Muscle layer of colon (tissue), 2 donors: ENCODE data around the gene COG4.

Experiments used
- H3K27ac ChIP-seq: one replicate; pipeline ENCODE4 v1.7.0; 2013; ENCODE audit warnings: low read depth, mild to moderate bottlenecking, low read length, moderate library complexity
- H3K27me3 ChIP-seq, 2 donors: one replicate each; pipeline ENCODE4 v1.7.0; 2013; ENCODE audit warnings: low read length in 2 of 2, mild to moderate bottlenecking in 2 of 2; ENCODE audit not compliant: insufficient read depth in 2 of 2, control insufficient read depth in 1 of 2
- H3K36me3 ChIP-seq: one replicate; pipeline ENCODE4 v1.7.0; 2013; ENCODE audit warnings: mild to moderate bottlenecking, low read length; ENCODE audit not compliant: insufficient read depth
- H3K4me1 ChIP-seq: one replicate; pipeline ENCODE4 v1.7.0; 2013; ENCODE audit warnings: mild to moderate bottlenecking, low read length; ENCODE audit not compliant: insufficient read depth
- H3K4me3 ChIP-seq, 2 donors: one replicate each; pipeline ENCODE4 v1.7.0; 2013; ENCODE audit warnings: low read length in 2 of 2, low read depth in 1 of 2, mild to moderate bottlenecking in 1 of 2, moderate library complexity in 1 of 2
- H3K9ac ChIP-seq: one replicate; pipeline ENCODE4 v1.7.0; 2013; ENCODE audit warnings: low read length
- H3K9me3 ChIP-seq: one replicate; pipeline ENCODE4 v1.7.0; 2013; ENCODE audit warnings: mild to moderate bottlenecking, low read length
- donor health status: abdominal sarcoma.
- donor health status: Adenocarcinoma of cecum.

Gene COG4

GRCh38 chr16:70475054-70475871, 48.1 kb downstream of the COG4 start:
- peaks cover 38% of the 10 kb centered on the region for H3K36me3 ChIP-seq

GRCh38 chr16:70474320-70475053, 48.9 kb downstream of the COG4 start:
- H3K4me3 ChIP-seq = no peak overlapping the region
- peaks cover 30% of the 10 kb centered on the region for H3K36me3 ChIP-seq
- no peaks in the 10 kb centered on the region for H3K9me3 ChIP-seq
- H3K9ac ChIP-seq = no peak overlapping the region
- H3K4me1 ChIP-seq = no peaks in the 10 kb centered on the region
- no peak overlapping the region for H3K27ac ChIP-seq
- no peaks in the 10 kb centered on the region for H3K27me3 ChIP-seq

More at GRCh38 chr16:70475054-70475871, 48.1 kb downstream of the COG4 start:
- Histone ChIP-seq H3K4me1 (no peaks in the 10 kb centered on the region), H3K27ac (no peak overlapping the region), H3K4me3 (no peak overlapping the region), H3K9ac (no peak overlapping the region), H3K9me3 (no peaks in the 10 kb centered on the region), H3K27me3 (no peaks in the 10 kb centered on the region)

- Histone ChIP-seq H3K4me3 (no peak overlapping the region), H3K9me3 (no peaks in the 10 kb centered on the region), H3K36me3 (peaks cover 22% of the 10 kb centered on the region), H3K4me1 (no peaks in the 10 kb centered on the region), H3K27ac (no peak overlapping the region), H3K27me3 (no peaks in the 10 kb centered on the region), H3K9ac (no peak overlapping the region)
These were observed 49.7 kb downstream of the COG4 start for GRCh38 chr16:70473446-70474319.

GRCh38 chr16:70472786-70473433, 50.4 kb downstream of the COG4 start:
- peaks cover 14% of the 10 kb centered on the region for H3K36me3 ChIP-seq
- no peaks in the 10 kb centered on the region for H3K27me3 ChIP-seq
- no peaks in the 10 kb centered on the region for H3K9me3 ChIP-seq
- H3K9ac ChIP-seq = no peak overlapping the region
- H3K4me3 ChIP-seq = no peak overlapping the region
- no peak overlapping the region for H3K27ac ChIP-seq
- H3K4me1 ChIP-seq = no peaks in the 10 kb centered on the region

GRCh38 chr16:70470927-70471341, 52.4 kb downstream of the COG4 start:
- no peaks in the 10 kb centered on the region for H3K9me3 ChIP-seq
- no peak overlapping the region for H3K27ac ChIP-seq
- H3K36me3 ChIP-seq = peaks cover 16% of the 10 kb centered on the region
- H3K4me1 ChIP-seq = no peaks in the 10 kb centered on the region
- H3K4me3 ChIP-seq = no peak overlapping the region
- H3K27me3 ChIP-seq = no peaks in the 10 kb centered on the region
- H3K9ac ChIP-seq = no peak overlapping the region

- H3K4me1 ChIP-seq = no peaks in the 10 kb centered on the region
These were observed 53.0 kb downstream of the COG4 start for GRCh38 chr16:70470141-70470926.

GRCh38 chr16:70468776-70469525, 54.4 kb downstream of the COG4 start:
- H3K4me1 ChIP-seq = no peaks in the 10 kb centered on the region
- H3K36me3 ChIP-seq = peaks cover 16% of the 10 kb centered on the region
- H3K9ac ChIP-seq = no peak overlapping the region
- H3K27me3 ChIP-seq = no peaks in the 10 kb centered on the region
- no peaks in the 10 kb centered on the region for H3K9me3 ChIP-seq
- no peak overlapping the region for H3K4me3 ChIP-seq
- no peak overlapping the region for H3K27ac ChIP-seq

More at GRCh38 chr16:70470141-70470926, 53.0 kb downstream of the COG4 start:
- Histone ChIP-seq H3K27ac (no peak overlapping the region), H3K36me3 (peaks cover 17% of the 10 kb centered on the region), H3K4me3 (no peak overlapping the region), H3K9ac (no peak overlapping the region), H3K9me3 (no peaks in the 10 kb centered on the region), H3K27me3 (no peaks in the 10 kb centered on the region)

- H3K9me3 ChIP-seq = no peaks in the 10 kb centered on the region
- no peak overlapping the region for H3K4me3 ChIP-seq
- H3K27ac ChIP-seq = no peak overlapping the region
- H3K9ac ChIP-seq = no peak overlapping the region
- no peaks in the 10 kb centered on the region for H3K4me1 ChIP-seq
- H3K27me3 ChIP-seq = no peaks in the 10 kb centered on the region
- peaks cover 15% of the 10 kb centered on the region for H3K36me3 ChIP-seq
These were observed 55.7 kb downstream of the COG4 start for GRCh38 chr16:70467608-70468007.

GRCh38 chr16:70467113-70467512, 56.2 kb downstream of the COG4 start:
- Histone ChIP-seq H3K4me1 (no peaks in the 10 kb centered on the region), H3K27ac (no peak overlapping the region), H3K4me3 (no peak overlapping the region), H3K9ac (no peak overlapping the region), H3K36me3 (peaks cover 15% of the 10 kb centered on the region), H3K9me3 (no peaks in the 10 kb centered on the region), H3K27me3 (no peaks in the 10 kb centered on the region)

GRCh38 chr16:70466805-70467076, 56.6 kb downstream of the COG4 start:
- no peaks in the 10 kb centered on the region for H3K9me3 ChIP-seq
- H3K27ac ChIP-seq = no peak overlapping the region
- H3K9ac ChIP-seq = no peak overlapping the region
- peaks cover 15% of the 10 kb centered on the region for H3K36me3 ChIP-seq
- H3K27me3 ChIP-seq = no peaks in the 10 kb centered on the region
- no peaks in the 10 kb centered on the region for H3K4me1 ChIP-seq
- H3K4me3 ChIP-seq = no peak overlapping the region
